Measurements from ENCODE around the gene PLD5. TPM values are rescaled to one million over a fixed set of nuclear protein-coding genes. Genes with fewer than 3 reads are reported as not detected.
"Not testable (repeated sequence)": the region's sequence is repeated elsewhere in the genome, so short reads cannot be mapped to it uniquely, and the experiment has no call there.

The PLD5 gene
- polyA plus RNA-seq, 1 donor = 1.4 TPM

DNA sequence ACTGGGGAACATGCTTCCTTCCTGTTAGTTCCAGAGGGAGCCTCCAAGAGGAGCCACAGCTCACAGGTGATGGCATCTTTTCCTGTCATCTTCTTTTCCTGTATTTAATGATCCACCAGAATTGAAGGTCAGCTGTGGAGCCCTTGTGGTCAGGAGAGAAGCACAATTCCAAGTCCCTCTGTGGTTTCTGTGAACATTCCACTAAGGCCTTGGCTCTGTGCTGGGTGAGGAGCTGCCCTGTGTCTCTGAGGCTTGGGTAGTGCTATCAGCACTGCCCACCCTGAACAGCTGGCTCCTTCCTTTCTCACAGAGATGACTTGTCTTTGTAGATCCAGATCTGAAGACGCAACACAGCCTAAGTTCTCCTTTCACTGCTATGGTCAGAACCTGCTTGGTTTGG is 383.7 kb downstream of the PLD5 start:
- no peak for DNase-seq

DNA sequence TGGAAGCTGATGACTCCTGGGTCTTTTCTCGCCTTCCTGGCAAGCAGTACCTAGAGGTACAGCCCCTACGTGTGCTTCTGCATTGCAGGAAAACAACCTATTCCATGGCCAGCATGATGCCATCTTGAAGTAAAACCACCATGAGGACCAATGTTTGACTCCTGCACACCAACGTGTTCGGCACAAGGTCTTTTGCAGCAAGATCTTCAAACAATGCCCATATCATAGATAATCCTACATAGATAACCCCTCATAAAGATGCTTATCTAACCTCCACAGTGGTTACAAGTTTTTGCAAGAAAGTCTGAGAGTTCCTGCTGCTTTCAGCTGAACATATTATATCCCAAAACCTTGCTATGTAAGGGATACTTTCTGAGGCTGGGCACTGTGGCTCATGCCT is 384.5 kb downstream of the PLD5 start:
- DNase-seq = no peak

DNA sequence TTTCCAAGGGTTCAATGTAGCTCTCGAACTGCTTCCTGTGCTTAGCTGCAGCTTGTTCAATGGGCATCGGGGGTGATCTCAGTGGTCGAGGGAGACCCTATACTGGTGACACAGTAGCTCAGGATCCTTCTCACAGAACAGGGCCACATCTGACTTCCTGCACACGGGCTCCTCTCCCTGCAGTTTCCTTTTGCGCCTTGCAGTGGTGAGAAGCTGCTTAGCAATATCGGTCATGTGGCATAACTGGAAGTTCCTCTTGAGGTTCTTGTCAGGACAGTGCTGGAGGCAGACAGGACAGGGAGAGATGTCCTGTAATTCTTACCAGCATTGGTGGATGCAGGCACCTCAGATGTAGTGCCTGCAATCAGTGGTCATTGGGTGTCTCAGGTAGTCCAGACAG is 385.1 kb downstream of the PLD5 start:
- DNase-seq = no peak

DNA sequence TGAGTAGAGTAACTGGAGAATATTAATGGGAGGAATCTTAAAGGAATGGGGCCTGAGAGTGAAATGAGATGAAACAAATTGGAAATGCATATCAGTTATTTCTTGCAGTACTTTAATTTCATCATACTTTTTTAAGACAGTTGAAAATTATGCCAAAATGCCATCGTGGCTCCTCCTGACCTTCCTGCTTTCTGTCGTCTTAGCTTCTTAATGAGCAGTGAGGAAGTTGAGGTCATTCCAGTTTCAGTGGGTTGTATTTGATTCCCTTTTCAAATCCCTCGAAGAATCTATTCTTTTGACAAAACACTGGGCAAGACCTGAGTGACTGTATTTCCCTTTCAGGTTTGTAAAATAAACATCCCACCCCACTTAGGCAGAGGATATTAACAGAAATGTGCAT is 390.7 kb downstream of the PLD5 start:
- no peak for DNase-seq

DNA sequence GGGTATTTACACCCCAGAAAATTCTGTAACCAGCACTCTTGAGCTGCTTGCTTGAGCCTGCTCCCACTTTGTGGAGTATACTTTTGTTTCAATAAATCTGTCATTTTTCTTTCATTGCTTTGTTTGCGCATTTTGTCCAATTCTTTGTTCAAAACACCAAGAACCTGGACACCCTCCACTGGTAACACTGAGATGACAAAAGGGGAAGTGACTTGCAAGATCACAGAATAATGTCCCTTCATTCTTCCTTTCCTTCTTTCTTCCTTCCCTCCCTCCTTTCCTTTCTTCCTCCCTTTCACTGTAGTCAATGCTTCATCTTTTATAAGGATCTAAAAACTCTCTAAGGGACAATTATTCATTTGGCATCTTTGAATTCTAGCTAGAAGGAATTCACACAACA is 391.1 kb downstream of the PLD5 start:
- no peak for DNase-seq

DNA sequence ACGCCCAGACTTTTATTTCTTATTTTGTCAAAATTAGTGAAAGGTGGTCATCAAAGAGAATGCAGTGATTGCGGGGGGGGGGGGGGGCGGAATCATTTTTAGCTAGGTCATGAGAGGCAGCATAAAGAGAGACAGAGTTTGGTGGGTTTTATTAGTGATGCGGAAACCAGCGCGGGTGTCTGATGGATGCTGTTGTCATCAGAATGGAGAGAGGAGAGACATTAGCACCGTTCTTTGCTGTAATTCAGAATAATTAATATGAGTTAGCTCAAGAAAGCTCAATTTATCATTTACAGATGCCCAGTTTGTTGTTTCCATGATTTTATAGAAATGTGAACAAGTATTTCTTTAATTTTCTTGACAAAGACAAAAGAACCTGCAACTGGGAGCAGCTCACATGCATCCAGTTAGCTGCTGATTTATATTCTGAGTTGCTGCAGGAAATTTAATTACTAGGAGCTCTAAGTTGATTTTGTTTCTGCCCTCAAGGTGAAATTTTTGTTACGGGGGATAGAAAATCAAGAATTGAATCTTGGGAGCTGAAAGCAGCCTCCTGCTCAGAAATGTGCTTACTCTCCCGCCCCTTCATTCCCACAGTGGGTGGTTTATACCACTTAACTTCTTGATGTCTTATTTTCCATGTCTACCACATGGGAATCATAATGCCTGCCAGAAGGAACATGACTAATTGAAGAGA is 392.2 kb downstream of the PLD5 start:
- DNase-seq = no peak

DNA sequence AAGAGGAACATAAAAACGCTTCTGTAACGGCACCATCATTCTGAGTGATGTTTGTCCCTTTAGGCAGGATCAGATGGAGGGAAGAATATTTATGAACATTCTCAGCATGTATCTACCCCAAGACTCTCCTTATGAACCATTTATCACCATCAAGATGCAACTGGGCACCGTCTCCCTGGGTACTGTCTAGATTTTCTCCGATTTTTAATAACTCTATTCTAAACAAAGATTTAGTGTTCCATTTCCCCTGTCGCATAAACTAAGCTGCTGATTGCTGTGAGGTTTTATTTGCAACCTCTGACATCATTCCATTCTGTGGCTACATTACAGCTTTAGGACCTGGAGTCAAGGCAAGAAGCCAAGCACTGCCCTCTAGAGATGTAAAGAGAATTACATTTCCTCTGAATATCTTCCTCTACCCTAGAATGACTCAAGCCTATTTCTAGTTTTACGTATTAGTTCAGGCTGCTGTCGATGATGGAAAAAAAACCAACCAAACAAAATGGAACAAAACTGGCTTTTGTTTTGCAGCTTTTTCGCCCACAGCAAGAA is 395.5 kb downstream of the PLD5 start:
- DNase-seq = no peak

DNA sequence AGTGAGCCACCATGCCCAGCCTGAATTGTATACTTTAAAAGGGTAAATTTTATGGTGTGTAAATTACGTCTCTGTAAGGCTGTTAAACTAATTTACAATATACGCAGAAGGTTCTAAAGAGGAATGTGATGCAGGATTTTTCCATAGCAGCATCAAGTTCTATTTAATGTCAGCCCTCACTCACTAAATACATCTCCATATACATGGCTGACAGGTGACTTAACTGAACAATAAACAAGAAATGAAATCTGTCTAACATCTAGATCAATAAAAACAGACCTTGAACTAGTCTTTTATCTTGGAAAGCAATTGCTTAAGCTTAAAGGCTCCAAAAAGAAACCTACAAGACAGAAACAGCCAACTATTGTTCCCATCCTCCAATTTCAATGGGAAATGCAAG is 404.1 kb downstream of the PLD5 start:
- DNase-seq = no peak

DNA sequence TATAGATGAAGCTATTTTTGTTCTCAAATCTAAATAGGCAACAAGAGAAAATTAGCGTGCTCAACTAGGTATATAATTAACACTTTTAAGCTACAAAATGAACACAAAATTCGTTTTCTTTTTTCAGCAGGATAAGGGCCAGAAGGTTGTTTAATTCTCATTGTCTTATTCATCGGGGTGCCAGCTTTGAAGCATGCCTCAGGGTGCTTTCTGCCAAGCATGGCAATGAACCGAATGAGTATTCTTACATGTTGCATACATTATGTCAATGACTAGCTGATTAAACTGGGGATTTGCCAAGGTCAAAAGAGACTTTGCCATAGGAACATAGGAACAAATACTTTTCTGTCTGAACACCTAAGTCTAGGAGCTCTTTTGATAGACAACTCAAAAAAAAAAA is 423.6 kb downstream of the PLD5 start:
- DNase-seq = no peak

DNA sequence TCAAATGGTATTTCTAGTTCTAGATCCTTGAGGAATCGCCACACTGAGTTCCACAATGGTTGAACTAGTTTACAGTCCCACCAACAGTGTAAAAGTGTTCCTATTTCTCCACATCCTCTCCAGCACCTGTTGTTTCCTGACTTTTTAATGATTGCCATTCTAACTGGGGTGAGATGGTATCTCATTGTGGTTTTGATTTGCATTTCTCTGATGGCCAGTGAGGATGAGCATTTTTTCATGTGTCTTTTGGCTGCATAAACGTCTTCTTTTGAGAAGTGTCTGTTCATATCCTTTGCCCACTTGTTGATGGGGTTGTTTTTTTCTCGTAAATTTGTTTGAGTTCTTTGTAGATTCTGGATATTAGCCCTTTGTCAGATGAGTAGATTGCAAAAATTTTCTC is 427.2 kb downstream of the PLD5 start:
- not testable (repeated sequence) for DNase-seq

DNA sequence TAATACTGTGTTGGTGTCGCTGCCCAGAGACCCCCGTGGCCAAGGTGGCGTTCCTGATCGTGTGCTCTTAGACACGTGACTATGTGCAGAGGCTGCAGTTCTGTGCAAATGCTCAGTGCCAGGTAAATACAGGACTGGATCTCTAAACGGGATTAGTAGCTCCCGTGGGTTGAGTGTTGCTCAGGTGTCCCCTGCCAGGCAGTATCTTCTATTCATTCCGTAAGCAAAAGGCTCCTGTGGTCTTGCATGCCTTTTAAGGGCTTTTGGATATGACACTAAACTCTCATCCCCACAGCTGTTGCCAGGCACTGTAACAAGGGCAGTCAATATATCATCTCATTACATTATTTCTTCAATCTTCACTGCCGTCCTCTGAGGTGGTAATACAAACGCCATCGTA is 431.4 kb downstream of the PLD5 start:
- DNase-seq = no peak

DNA sequence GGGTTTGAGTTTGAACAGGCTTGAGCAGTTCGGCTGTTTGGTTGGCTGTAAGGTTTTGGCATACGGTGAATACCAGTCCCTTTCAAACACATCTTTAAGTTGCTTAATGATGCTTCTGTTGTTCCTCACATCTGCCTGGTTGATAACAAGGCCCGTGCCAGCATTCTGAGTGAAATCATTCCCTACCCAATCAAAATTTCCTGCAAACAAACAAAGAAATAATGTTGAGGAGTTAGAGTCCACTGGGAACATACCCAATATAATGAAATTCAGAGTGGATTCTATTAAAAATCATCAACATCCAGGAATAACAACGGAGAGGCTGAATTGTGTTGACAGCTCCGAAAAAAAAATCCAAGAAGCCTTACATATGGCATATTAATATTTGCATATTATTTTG is 434.6 kb downstream of the PLD5 start:
- DNase-seq = no peak

DNA sequence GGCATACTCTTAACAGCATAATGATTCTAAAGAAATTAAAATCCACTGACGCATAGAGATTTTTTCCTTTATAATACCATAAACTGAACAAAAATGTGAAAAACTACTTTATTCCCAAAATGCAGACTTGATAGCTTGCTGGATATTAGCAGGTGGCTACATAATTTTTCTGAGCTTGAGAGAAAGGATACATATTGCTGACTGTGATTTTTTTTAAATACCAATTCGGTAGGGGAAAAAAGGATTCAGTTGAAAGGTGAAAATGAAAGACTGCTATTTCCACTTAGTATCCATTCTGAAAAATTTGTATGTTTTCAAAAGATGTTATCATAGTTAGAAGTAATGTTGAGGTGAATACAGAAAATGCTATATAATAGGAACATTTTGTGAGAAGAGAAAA is 435.6 kb downstream of the PLD5 start:
- DNase-seq = no peak

DNA sequence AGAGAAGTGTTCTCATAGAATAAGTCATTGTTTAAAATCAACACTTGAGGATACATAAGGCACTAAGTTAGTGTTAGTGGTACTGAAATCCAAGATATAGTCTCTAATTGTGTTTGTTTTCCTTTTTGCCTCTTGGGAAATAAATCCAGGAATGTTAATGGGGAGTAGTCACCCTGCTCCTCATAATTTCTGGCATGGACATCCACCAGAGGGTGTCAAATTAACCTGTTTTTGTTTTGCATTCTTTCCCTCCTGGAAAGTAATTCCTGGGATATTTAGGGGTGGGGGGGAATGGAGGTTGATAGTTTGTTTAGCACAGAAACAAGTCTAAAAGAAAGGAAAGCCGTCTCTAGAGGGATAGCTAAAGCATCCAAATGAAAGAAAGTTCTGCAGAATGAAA is 437.8 kb downstream of the PLD5 start:
- no peak for DNase-seq

DNA sequence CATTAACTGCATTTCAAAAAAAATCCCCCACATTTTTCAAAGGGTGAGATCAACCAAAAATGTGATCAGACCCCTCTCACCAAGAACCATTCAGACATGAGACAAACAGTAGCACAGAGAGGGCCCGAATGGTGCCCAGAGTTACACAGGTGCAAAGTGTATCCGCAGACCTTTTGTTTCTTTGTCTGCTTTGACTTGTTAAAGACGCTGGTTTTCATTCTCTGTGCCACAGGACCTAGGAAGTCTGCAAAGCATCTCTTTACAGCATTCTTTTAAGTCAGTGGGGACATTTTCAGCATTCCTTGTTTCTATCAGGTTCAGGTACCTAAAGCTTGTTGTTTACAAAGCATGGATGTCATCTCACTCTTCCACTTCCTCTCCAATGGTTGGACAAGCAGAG is 438.4 kb downstream of the PLD5 start:
- no peak for DNase-seq

DNA sequence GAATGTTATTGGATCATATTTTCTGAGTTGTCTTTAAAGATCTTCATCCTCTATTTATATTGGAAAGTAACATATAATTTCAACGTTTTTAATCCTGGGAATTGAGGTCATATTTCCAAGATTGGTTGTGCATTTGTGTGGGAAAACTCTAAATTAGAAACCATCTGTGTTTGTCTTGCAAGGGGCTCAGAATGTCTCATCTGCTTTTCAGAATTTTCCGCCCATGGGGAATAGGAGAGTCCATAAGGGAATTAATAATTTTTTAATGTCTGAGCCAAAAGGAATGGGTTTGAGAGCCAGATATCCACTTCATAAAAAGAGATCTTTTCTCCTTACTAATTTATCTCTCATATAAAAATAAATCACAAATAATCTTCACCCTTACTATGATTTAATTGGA is 440.8 kb downstream of the PLD5 start:
- DNase-seq = no peak

DNA sequence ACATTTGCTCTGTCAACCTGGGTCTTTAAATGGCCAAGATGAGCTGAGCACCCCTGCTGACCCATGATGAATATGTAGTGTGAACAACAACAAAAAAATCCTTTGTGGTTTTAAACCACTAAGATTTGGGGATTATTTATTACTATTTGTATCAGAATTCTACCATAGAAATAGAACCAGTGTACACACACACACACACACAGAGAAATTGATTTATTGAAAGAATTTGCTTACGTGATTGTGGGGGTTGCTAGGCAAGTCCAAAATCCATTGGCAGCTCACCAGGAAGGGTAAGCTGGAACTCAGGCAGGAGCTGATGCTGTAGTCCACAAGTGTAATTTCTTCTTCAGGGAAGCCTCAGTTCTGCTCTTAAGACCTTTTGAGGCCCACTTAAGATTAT is 443.1 kb downstream of the PLD5 start:
- DNase-seq = no peak

DNA sequence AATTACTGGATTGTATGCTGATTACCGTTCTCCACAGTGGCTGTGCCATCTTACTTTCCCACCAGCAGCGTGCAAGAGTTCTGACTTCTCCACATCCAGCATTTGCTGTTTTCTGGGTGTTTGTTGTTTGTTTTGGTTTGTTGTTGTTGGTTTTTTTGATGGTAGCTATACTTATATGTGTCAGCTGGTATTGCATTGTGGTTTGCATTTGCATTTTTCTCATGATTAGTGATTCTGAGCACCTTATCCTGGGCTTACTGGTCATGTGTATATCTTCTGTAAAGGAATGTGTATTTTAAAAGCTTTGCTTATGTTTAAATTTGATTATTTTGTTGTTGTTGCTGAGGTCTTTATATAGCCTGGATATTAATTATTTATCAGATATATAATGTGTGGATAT is 458.7 kb downstream of the PLD5 start:
- DNase-seq = no peak

DNA sequence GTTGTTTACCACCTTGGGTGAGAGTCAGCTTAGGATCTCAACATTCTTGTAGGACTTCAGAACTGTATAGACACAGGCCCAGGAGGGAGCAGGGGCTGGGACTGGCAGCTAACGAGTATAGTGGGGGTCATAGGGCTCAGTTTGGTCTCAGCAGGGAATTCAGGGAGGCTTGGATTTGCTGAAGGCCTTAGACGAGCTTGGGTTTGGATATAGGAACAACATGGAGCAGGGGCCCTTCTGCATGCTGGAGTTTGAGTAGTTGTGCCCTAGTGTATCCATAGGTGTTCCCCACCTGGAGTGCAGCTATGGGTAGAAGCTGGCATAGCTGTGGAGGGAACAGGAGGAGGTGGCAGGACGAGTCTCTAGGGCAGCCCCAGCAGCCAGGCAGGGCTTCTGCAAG is 462.2 kb downstream of the PLD5 start:
- no peak for DNase-seq

DNA sequence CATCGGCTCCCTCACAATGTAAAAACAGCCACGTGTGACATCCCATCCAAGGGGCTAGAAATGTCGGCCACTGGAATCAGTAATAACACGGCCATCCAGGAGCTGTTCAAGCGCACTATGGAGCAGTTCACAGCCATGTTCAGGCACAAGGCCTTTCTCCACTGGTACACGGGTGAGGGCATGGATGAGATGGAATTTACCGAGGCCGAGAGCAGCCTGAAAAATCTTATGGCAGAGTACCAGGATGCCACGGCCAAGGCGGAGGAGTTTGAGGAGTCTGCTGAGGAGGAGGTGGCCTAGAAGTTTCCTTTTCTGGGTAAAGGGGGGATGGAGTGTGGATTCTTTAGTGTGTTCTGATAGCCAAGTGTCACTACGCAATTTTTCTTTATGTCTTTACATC is 464.5 kb downstream of the PLD5 start:
- no peak for DNase-seq

DNA sequence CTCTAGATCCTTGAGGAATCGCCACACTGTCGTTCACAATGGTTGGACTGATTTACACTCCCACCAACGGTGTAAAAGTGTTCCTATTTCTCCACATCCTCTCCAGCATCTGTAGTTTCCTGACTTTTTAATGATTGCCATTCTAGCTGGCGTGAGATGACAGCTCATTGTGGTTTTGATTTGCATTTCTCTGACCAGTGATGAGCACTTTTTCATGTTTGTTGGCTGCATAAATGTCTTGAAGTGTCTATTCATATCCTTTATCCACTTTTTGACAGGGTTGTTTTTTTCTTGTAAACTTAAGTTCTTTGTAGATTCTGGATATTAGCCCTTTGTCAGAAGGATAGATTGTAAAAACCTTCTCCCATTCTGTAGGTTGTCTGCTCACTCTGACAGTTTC is 465.9 kb downstream of the PLD5 start:
- not testable (repeated sequence) for DNase-seq

DNA sequence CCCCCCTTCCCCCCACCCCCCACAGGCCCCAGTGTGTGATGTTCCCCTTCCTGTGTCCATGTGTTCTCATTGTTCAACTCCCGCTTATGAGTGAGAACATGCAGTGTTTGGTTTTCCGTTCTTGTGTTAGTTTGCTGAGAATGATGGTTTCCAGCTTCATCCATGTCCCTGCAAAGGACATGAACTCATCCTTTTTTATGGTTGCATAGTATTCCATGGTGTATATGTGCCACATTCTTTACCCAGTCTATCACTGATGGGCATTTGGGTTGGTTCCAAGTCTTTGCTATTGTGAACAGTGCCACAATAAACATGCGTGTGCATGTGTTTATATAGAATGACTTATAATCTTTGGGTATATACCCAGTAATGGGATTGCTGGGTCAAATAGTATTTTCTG is 466.3 kb downstream of the PLD5 start:
- not testable (repeated sequence) for DNase-seq

DNA sequence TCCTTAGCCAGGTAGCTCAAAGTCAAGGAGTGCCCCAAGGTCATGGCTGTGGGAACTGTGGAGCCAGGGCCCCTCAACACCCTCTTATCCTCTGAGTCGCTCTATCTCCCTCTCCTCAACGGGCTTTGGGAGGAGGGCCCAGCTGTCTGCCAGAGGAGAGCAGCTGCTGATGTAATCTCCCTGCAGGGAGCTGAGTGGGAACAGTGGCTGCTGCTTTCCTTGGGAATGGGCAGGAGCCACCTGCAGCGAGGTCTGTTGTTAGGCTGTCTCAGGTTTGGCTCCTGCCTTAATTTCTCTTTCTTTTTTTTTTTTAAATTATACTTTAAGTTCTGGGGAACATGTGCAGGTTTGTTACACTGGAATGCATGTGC is 466.8 kb downstream of the PLD5 start:
- DNase-seq = no peak

DNA sequence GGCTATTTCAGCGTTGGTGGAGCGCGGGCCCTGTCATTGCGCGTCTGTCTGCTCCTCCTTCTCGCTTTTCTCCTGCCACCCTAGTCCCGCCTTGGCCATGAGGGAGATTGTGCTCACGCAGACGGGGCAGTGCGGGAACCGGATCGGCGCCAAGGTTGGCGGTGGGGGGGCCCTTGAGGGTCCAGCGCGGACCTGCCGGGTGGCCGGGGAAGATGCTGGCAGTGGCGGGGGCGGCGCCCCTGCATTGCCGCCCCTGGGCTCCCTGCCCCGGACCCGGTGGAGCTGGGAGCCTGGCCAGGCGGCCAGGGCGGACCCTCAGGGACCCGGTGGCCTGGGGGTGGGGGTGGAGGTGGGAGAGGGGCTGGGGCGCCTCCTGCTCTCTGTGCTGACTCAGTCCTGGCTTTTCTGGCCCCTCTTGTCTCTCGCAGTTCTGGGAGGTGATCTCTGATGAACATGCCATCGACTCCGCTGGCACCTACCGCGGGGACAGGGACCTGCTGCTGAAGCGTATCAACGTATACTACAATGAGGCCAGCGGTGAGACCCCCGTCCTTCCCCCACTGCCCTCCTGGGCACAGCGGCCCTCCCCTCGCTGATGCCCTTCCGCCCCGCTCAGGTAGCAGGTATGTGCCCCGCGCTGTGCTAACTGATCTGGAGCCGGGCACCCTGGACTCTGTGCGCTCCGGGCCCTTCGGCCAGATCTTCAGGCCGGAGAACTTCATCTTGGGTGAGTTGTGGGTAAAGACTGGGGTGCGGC is 467.3 kb downstream of the PLD5 start:
- DNase-seq = no peak

Data from hindlimb muscle (tissue), 1 donor.